ENCODE data around the gene TBCD.

Gene TBCD

DNA sequence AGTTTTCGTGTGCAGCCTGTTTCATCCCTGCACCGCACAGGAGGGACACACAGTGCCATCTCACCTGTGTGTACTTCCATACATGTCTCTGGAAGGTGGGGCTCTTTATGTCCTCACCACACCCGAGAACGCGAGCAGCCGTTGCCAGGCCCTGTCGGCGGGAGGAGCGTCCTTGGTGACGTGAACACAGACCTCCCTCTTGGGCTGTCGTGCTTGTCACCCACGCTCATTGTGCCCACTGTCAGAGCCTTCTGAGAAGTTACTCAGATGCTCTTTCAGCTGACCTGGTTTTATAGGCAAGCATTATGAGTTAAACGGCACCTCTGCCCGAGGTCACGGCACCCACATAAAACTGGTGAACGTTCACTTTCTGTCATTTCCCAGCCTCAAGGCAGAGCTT, 47.7 kb downstream of the TBCD start:
- TF ChIP-seq, protein P1, sequence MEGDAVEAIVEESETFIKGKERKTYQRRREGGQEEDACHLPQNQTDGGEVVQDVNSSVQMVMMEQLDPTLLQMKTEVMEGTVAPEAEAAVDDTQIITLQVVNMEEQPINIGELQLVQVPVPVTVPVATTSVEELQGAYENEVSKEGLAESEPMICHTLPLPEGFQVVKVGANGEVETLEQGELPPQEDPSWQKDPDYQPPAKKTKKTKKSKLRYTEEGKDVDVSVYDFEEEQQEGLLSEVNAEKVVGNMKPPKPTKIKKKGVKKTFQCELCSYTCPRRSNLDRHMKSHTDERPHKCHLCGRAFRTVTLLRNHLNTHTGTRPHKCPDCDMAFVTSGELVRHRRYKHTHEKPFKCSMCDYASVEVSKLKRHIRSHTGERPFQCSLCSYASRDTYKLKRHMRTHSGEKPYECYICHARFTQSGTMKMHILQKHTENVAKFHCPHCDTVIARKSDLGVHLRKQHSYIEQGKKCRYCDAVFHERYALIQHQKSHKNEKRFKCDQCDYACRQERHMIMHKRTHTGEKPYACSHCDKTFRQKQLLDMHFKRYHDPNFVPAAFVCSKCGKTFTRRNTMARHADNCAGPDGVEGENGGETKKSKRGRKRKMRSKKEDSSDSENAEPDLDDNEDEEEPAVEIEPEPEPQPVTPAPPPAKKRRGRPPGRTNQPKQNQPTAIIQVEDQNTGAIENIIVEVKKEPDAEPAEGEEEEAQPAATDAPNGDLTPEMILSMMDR (IDR thresholded peaks at IDR 0.05; ENCODE audit: low read depth, low read length, missing control alignments), result no peak
- no peak overlapping the region for H3K4me3 ChIP-seq (ENCODE audit: low read depth, low read length)
- no peak for DNase-seq (ENCODE audit: low read depth)
- in situ Hi-C loops (cut with HindIII; ENCODE audit: low sequenced_read_pairs), result no loop called here

DNA sequence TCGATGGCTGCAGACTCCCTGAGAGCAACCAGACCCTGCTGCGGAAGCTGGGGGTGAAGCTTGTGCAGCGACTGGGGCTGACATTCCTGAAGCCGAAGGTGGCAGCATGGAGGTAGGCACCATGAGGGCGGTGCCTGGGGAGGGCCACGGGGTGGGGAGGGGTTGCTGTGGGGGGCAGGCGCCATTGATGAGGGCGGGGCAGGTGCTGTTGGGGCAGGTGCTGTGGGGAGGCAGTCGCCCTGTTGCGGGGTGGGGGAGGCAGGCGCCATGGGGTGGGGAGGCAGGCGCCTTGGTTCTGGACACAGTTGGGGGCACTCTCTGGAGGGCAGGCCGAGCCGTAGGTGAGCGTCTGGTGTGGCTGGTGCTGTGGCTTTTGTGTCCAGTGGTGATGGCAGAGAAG, 49.0 kb downstream of the TBCD start:
- in situ Hi-C loops (cut with HindIII; ENCODE audit: low sequenced_read_pairs), result no loop called here
- no peak overlapping the region for H3K4me3 ChIP-seq (ENCODE audit: low read depth, low read length)
- DNase-seq (ENCODE audit: low read depth), result no peak
- TF ChIP-seq, protein P1 (IDR thresholded peaks at IDR 0.05; ENCODE audit: low read depth, low read length, missing control alignments), result no peak

DNA sequence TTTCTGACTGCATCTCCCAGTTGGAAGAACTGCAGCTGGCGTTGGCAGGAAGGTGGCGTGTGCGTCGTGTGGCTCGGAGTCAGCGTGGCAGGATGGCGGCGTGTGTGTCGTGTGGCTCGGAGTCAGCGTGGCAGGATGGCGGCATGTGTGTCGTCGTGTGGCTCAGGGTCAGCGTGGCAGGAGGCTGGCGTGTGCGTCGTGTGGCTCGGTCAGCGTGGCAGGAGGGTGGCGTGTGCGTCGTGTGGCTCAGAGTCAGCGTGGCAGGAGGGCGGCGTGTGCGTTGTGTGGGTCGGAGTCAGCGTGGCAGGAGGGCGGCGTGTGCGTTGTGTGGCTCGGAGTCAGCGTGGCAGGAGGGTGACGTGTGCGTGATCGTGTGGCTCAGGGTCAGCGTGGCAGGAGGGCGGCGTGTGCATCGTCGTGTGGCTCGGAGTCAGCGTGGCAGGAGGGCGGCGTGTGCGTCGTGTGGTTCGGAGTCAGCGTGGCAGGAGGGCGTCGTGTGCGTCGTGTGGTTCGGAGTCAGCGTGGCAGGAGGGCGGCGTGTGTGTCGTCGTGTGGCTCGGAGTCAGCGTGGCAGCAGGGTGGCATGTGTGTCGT, 49.6 kb downstream of the TBCD start:
- DNase-seq (ENCODE audit: low read depth), result no peak
- no peak overlapping the region for H3K4me3 ChIP-seq (ENCODE audit: low read depth, low read length)
- TF ChIP-seq, protein P1 (IDR thresholded peaks at IDR 0.05; ENCODE audit: low read depth, low read length, missing control alignments), result no peak
- in situ Hi-C loops (cut with HindIII; ENCODE audit: low sequenced_read_pairs), result no loop called here

DNA sequence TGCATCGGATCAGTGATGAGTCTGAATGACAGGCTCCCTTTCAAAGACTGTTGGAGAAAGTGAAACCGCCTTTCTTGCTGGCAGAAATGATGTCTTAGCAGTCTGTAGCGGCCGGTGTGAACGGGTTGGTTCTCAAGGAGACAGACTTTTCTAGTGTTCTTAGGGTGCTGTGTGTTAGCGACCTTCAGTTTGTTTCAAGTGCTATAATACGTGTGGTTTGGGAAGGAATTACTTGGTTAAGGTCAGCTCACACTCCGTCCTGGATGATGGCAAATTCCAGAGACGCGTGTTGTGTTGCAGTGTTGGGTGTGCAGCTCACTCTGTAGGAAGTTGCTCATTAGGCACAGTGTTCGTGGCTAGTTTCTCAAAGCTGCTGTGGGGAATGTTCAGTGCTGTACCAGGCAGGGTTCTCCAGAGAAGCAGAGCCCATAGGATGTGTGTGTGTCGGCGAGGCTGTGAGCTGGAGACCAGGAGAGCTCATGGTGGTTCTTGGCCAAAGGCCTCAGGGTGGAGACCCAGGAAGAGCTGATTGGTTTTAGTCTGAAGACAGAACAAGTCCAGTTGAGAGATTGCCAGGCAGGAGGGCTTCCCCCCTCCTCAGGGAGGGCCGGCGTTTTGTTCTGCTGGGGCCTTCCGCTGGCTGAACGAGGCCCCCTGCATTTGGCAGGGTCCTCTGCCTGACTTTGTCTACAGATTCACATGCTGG, 50.4 kb downstream of the TBCD start:
- TF ChIP-seq, protein P1 (IDR thresholded peaks at IDR 0.05; ENCODE audit: low read depth, low read length, missing control alignments), result no peak
- DNase-seq (ENCODE audit: low read depth), result peak; percentile 27
- no peak overlapping the region for H3K4me3 ChIP-seq (ENCODE audit: low read depth, low read length)
- in situ Hi-C loops (cut with HindIII; ENCODE audit: low sequenced_read_pairs), result no loop called here

DNA sequence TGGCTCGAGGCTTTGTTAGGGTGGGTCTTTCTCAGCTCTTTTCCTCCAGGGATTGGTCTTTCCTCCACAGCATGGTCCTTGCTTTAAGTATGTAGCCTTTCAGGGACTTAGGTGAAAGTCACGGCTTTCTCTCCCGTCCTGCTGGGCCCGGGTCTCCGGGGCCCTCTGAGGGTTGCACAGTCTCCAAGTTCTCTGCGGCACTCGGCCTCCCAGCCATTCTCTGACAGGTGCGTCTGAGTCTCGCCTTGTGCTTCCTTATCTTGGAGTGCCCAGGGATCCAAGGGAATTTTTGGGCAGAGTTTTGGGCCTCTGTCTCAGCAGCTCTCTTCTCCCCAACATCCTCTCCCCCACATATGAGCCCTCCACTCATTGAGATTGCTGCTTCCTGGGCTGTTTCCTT, 51.3 kb downstream of the TBCD start:
- DNase-seq (ENCODE audit: low read depth), result no peak
- in situ Hi-C loops (cut with HindIII; ENCODE audit: low sequenced_read_pairs), result no loop called here
- H3K4me3 ChIP-seq (ENCODE audit: low read depth, low read length), result no peak overlapping the region
- TF ChIP-seq, protein P1 (IDR thresholded peaks at IDR 0.05; ENCODE audit: low read depth, low read length, missing control alignments), result no peak

DNA sequence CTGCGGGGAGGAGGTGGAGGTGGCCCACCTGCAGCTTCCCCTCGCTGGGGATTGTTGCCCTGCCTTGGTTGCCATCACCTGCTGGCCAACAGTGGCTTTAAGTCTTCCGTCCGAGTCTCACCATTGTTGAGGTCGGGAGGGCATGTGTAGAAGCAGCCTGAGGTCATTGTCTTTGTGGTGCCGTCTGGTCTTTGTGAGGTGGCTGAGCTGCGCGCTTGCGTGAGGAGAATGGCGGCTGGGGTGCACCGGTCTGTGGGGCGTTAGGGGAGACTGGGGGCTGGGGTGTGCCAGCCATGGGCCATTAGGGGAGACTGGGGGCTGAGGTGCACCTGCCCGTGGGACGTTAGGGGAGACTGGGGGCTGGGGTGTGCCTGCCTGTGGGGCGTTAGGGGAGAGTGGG, 51.7 kb downstream of the TBCD start:
- no peak overlapping the region for H3K4me3 ChIP-seq (ENCODE audit: low read depth, low read length)
- no peak for DNase-seq (ENCODE audit: low read depth)
- in situ Hi-C loops (cut with HindIII; ENCODE audit: low sequenced_read_pairs), result no loop called here
- TF ChIP-seq, protein P1 (IDR thresholded peaks at IDR 0.05; ENCODE audit: low read depth, low read length, missing control alignments), result no peak

Data from astrocyte of the cerebellum (primary cell).